Vagina (tissue), 2 donors: Measurements from ENCODE around the gene CENPC.

Experiments
- POLR2A ChIP-seq, 2 donors: fragments of 450-650 bp; IDR thresholded peaks; one replicate each; pipeline ENCODE4 v1.6.1; 2017; ENCODE audit warnings: antibody characterized with exemption in 2 of 2, mild to moderate bottlenecking in 2 of 2, moderate library complexity in 2 of 2
- POLR2AphosphoS5 ChIP-seq, 2 donors: sonication (generic); formaldehyde crosslinking; IDR thresholded peaks; one replicate each; pipeline ENCODE4 v1.9.0; 2017; ENCODE audit warnings: antibody characterized with exemption in 2 of 2, mild to moderate bottlenecking in 2 of 2, low read depth in 1 of 2; ENCODE audit not compliant: insufficient read depth in 1 of 2

DNA sequence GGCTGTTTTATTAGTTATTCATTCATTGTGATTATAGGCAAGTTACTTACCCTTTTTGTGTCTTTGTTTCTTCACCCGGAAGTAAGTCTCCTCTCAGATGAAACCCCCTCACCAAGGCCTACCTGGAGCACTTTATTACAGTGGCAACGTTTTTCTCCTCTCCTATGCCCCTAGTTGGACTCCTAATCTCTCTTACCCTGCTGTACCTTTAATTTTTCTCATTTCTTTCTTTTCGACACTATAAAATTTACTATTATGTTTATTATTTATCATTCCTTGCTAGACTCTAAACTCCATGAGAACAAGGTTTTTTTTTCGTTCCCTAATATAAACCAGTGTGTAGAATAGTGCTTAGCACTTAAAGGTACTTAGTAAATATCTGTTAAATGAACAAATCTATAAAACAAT is 30.8 kb upstream of the CENPC start:
- TF ChIP-seq POLR2A (IDR thresholded peaks at IDR 0.05) (no peak), POLR2AphosphoS5 (IDR thresholded peaks at IDR 0.05; ENCODE audit: insufficient read depth in 1 of 2, low read depth in 1 of 2) (no peak)
